Measurements from ENCODE around the gene RPLP2. TPM values are rescaled to one million over a fixed set of nuclear protein-coding genes. Genes with fewer than 3 reads are reported as not detected.

Gene RPLP2
- total RNA-seq, 3 donors from 2014 or later = 583 to 1,665 (median 1,093) TPM

- intact Hi-C loops (cut with DNase I; ENCODE audit: low total_unique reads) = loop anchor here (10.0 kb wide), 1 partner anchor 210 kb away; the partner anchor contains the start of genes LMNTD2 and RASSF7
These were observed 34.7 kb upstream of the RPLP2 start for GRCh38 chr11:774873-775592.

GRCh38 chr11:776263-776560, 33.6 kb upstream of the RPLP2 start:
- peaks cover 7 to 12% of the 10 kb centered on the region in 2 donors for H3K4me1 ChIP-seq
- H3K27ac ChIP-seq = peak overlapping the region; percentile 81 to 89
- peak overlapping the region; percentile 89 to 99 (median 96) for H3K4me3 ChIP-seq
- no peak for TF ChIP-seq POLR2A (IDR thresholded peaks at IDR 0.05)
- no peak for TF ChIP-seq CTCF (IDR thresholded peaks at IDR 0.05)
- TF ChIP-seq POLR2AphosphoS5 (IDR thresholded peaks at IDR 0.05) = no peak
- H3K27me3 ChIP-seq = no peaks in the 10 kb centered on the region
- no peaks in the 10 kb centered on the region for H3K36me3 ChIP-seq
- intact Hi-C loops (cut with DNase I; ENCODE audit: low total_unique reads) = loop anchor here (10.0 kb wide), 1 partner anchor 211 kb away; the partner anchor contains the start of genes LMNTD2 and RASSF7
- H3K9me3 ChIP-seq = no peaks in the 10 kb centered on the region
- no peak for DNase-seq (ENCODE audit: low spot score in 2 of 2)

More at GRCh38 chr11:774873-775592, 34.7 kb upstream of the RPLP2 start:
- no peaks in the 10 kb centered on the region for H3K9me3 ChIP-seq
- H3K27ac ChIP-seq = no peak overlapping the region
- H3K4me3 ChIP-seq = peak overlapping the region in 2 of 3 donors; percentile 3 to 99
- H3K4me1 ChIP-seq = peaks cover 7 to 12% of the 10 kb centered on the region in 2 donors
- no peaks in the 10 kb centered on the region for H3K36me3 ChIP-seq
- no peaks in the 10 kb centered on the region for H3K27me3 ChIP-seq
- DNase-seq (ENCODE audit: low spot score in 2 of 2) = no peak
- TF ChIP-seq POLR2AphosphoS5 (IDR thresholded peaks at IDR 0.05) (no peak), CTCF (IDR thresholded peaks at IDR 0.05) (no peak), POLR2A (IDR thresholded peaks at IDR 0.05) (no peak)

GRCh38 chr11:776561-777287, 33.0 kb upstream of the RPLP2 start:
- DNase-seq (ENCODE audit: low spot score in 2 of 2) = no peak
- Histone ChIP-seq H3K4me3 (peak overlapping the region; percentile 89 to 99 (median 96)), H3K27ac (peak overlapping the region; percentile 81 to 89), H3K27me3 (no peaks in the 10 kb centered on the region), H3K9me3 (no peaks in the 10 kb centered on the region), H3K36me3 (no peaks in the 10 kb centered on the region), H3K4me1 (peaks cover 7 to 12% of the 10 kb centered on the region in 2 donors)
- intact Hi-C loops (cut with DNase I; ENCODE audit: low total_unique reads) = loop anchor here (10.0 kb wide), 1 partner anchor 212 kb away; the partner anchor contains the start of genes LMNTD2 and RASSF7
- TF ChIP-seq POLR2A (IDR thresholded peaks at IDR 0.05) = no peak
- no peak for TF ChIP-seq POLR2AphosphoS5 (IDR thresholded peaks at IDR 0.05)
- TF ChIP-seq CTCF (IDR thresholded peaks at IDR 0.05) = no peak

- intact Hi-C loops (cut with DNase I; ENCODE audit: low total_unique reads) = loop anchor here (10.0 kb wide), 1 partner anchor 213 kb away; the partner anchor contains the start of genes LMNTD2 and RASSF7
- Histone ChIP-seq H3K36me3 (no peaks in the 10 kb centered on the region), H3K27ac (peak within 1 kb of the TSS; percentile 81 to 89), H3K4me3 (peak within 1 kb of the TSS; percentile 89 to 99 (median 96)), H3K9me3 (no peaks in the 10 kb centered on the region), H3K4me1 (peaks cover 7 to 12% of the 10 kb centered on the region in 2 donors), H3K27me3 (no peaks in the 10 kb centered on the region)
- TF ChIP-seq POLR2A (IDR thresholded peaks at IDR 0.05) = no peak
- no peak for TF ChIP-seq CTCF (IDR thresholded peaks at IDR 0.05)
- TF ChIP-seq POLR2AphosphoS5 (IDR thresholded peaks at IDR 0.05) = peak in 2 of 3 donors; percentile 48 to 56
- DNase-seq (ENCODE audit: low spot score in 2 of 2) = peak; percentile 87 to 94
These were observed 32.2 kb upstream of the RPLP2 start, which contains the start of gene GATD1 for GRCh38 chr11:777288-778255. GATD1 (minus strand) TSS chr11:777487; CDS start chr11:777462, 25 bp downstream.
